Lower leg skin (tissue), 3 donors: ENCODE results near the gene NR1D2.

Source experiments
- POLR2A ChIP-seq, 2 donors: fragments of 450-650 bp; IDR thresholded peaks; one replicate each; pipeline ENCODE4 v1.6.1; 2016 to 2017; ENCODE audit warnings: antibody characterized with exemption in 2 of 2, mild to moderate bottlenecking in 1 of 2, moderate library complexity in 1 of 2
- TF ChIP-seq, protein P1 (sequence below), 3 donors: fragments of 450-650 bp; IDR thresholded peaks; one replicate each; pipeline ENCODE4 v1.5.1; 2016; ENCODE audit warnings: antibody characterized with exemption in 3 of 3, mild to moderate bottlenecking in 3 of 3, moderate library complexity in 2 of 3

DNA sequence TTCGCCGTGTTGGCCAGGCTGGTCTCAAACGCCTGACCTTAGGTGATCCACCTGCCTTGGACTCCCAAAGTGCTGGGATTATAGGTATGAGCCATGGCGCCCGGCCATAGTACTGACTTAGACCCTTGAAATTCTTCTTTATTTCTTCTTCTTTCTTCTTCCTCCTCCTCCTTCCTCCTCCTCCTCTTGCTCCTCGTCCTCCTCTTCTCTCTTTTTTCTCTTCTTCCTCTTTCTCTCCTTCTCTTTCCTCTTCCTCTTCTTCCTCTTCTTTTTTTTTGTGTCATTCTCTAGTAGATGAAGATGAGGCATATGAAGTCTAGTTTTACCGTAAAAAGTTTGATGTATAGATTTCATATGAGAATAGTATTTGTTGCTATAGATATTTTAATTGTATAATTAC is 18.8 kb upstream of the NR1D2 start:
- TF ChIP-seq, protein P1, sequence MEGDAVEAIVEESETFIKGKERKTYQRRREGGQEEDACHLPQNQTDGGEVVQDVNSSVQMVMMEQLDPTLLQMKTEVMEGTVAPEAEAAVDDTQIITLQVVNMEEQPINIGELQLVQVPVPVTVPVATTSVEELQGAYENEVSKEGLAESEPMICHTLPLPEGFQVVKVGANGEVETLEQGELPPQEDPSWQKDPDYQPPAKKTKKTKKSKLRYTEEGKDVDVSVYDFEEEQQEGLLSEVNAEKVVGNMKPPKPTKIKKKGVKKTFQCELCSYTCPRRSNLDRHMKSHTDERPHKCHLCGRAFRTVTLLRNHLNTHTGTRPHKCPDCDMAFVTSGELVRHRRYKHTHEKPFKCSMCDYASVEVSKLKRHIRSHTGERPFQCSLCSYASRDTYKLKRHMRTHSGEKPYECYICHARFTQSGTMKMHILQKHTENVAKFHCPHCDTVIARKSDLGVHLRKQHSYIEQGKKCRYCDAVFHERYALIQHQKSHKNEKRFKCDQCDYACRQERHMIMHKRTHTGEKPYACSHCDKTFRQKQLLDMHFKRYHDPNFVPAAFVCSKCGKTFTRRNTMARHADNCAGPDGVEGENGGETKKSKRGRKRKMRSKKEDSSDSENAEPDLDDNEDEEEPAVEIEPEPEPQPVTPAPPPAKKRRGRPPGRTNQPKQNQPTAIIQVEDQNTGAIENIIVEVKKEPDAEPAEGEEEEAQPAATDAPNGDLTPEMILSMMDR (IDR thresholded peaks at IDR 0.05), result no peak
- TF ChIP-seq POLR2A (IDR thresholded peaks at IDR 0.05), result no peak
